ENCODE measurements around the gene KLHL13.

DNA sequence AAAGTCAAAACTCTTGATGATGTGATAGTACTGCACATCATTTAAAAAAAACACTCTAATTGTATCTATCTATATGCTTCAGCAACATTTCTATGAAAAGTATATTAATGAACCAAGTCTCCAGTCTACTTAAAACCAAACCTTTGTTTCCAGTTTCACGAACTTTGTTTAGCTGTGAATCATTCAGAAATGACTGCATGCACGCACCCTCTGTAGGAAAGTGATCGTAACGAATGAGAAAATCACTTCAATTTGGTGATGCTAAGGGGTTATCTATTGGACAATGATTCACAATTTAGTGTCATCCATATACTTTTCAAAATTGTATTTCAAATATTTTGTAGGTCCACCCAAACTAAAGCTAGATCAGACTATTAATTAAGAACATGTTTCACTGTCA is 157.6 kb downstream of the KLHL13 start:
- TF ChIP-seq POLR2A (IDR thresholded peaks at IDR 0.05): no peak
- TF ChIP-seq, protein P1, sequence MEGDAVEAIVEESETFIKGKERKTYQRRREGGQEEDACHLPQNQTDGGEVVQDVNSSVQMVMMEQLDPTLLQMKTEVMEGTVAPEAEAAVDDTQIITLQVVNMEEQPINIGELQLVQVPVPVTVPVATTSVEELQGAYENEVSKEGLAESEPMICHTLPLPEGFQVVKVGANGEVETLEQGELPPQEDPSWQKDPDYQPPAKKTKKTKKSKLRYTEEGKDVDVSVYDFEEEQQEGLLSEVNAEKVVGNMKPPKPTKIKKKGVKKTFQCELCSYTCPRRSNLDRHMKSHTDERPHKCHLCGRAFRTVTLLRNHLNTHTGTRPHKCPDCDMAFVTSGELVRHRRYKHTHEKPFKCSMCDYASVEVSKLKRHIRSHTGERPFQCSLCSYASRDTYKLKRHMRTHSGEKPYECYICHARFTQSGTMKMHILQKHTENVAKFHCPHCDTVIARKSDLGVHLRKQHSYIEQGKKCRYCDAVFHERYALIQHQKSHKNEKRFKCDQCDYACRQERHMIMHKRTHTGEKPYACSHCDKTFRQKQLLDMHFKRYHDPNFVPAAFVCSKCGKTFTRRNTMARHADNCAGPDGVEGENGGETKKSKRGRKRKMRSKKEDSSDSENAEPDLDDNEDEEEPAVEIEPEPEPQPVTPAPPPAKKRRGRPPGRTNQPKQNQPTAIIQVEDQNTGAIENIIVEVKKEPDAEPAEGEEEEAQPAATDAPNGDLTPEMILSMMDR (IDR thresholded peaks at IDR 0.05): no peak
- TF ChIP-seq POLR2AphosphoS5 (IDR thresholded peaks at IDR 0.05): no peak

Measured in breast epithelium (tissue), 3 donors.